GM18520 (cell line): ENCODE measurements around the gene SLC25A21.
"Not testable (repeated sequence)": the region's sequence is repeated elsewhere in the genome, so short reads cannot be mapped to it uniquely, and the experiment has no call there.

ENCODE experiments used
- ATAC-seq: cut with Tn5 transposase; IDR thresholded peaks from one replicate; pipeline ENCODE4 v1.9.1; 2021; ENCODE audit not compliant: unreplicated experiment

The SLC25A21 gene

DNA sequence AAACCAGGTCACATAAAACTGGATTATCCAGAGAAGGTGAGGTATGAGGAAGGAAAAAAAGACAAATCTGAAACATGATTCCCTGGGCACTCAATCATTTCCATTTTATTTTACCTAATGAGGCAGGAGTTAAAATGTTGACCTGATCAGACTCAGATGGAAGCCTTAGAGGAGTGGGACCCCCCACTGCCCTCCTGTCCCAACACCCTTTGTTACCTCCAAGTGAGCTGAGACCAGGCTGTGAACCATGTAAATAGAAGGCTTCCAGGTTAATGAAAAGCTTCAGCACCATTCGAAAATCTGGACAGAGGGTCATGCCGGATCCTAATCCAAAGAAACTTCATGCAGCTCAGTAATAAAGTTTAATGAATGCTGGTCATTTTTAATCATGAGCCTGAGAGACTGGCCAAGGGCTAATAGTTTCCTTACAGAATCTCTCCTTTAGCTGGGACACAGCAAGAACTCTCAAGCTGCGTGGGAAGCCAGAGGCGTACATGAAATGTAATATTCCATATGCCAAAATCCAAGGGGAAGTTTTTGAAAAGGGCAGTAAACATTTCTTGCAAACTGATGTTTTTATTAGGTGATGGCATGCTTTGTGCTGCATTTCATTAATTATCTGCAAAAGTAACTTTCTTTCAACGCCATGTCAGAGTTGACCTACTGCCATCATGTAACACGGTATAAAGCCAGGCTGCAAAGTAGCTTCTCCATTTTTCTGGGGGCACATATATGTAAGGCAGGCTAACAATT is 327.8 kb downstream of the SLC25A21 start:
- ATAC-seq, result no peak

DNA sequence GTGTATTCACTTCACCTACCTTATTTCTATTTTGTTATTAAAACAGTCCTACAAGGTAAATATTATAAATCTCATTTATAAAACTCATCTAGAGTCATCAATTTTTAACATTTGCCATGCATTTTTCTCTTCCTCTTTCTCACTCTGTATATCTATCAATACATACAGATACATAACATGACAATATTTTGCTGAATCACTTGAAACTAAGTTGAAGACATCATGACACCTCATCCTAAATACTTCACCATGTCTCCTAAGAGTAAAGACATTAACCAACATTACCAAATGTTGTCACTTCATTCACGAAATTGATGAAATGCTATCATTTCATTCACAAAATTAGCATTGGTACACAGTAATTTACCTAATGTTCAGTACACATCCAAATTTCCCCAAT is 329.0 kb downstream of the SLC25A21 start:
- ATAC-seq, result no peak

DNA sequence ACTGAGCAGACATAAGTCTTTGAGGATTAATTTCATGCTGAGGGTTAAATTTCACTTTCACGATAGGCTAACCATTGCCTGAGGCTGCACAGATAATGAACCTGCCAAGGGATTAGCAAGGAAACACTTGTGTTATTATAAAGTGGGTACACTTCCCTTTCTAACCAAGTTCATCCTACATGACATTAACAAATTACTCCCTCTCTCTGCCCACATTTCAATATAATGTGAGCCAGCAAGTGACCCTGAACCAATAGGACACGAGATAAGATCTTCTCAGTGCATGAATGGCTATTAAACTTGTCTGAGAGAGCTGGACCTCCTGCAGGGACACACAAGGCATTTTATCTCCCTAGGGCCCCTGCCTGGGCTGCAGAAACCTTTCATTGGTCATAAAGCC is 337.3 kb downstream of the SLC25A21 start:
- ATAC-seq, result no peak

DNA sequence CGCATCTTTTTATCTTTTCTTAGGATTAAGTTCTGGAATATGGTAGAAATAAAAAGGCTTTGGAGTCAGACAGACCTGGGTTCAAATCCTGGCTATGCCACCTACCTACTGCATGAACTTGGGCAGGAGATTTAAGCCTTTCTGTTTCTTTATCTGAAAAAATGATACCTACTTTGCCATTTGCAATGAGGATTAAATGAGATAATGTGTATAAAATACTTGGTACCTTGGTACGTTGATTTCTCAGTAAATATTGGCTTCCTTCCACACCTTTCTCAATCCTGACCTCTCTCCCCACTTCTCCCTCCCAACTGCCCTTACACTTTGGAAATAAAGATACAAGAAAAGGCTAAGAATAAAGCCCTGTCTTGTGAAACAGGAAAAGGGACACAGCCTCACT is 338.1 kb downstream of the SLC25A21 start:
- ATAC-seq, result no peak

DNA sequence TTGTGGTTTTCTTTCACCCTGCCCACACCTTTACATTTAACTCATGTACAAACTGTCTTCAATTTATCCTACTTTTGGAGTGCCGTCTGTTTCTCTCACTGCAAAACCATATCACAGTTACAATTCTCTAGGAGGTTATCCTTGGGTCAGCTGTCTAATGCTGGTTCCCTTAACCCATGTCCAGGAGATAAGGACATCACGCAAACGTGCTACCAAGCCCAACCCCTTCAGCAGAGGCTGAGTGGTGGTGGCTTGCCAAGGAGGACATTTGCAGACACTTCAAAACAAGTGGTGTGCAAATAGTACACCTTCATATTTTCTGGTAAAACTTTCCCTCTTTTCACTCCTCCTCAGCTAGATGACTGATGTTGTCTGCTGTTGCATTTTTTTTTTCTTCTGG is 342.9 kb downstream of the SLC25A21 start:
- ATAC-seq, result no peak

DNA sequence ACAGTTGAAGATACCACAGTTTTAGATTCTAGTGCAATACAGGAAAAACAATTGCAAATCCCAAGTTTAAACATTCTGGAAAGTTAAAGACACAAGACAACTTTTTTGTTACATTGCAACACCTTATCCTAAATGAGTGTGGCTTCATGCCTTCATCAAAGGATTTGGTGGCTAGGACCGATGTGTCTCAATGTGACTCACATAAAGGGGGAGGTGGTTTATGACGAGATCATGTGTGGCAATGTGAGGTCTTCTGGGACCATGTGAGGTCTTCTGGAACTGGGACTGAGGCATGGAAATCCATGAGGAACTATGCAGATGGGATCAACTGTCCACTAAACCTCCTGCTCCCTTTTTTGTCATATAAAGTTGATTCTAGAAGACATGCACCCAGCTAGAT is 344.5 kb downstream of the SLC25A21 start:
- no peak for ATAC-seq

DNA sequence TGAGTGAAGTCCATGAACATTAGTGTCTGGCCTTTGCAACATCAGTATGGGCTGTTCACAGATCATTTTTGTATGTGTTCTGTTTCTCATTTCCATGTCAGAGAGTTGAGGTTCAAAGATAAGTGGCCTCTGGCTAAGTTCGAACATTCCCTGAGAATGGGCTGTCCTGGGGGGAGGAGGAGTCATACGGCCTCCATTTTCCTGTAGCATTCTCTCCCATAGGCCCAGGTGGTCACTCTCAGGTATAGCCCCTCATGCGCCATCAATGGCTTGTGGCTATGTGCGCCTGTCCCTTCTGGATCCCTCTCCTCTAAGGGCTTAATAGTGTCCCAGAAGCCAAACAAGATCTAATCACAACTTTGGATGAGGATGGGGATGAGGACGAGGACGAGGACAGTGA is 345.8 kb downstream of the SLC25A21 start:
- ATAC-seq, result no peak

DNA sequence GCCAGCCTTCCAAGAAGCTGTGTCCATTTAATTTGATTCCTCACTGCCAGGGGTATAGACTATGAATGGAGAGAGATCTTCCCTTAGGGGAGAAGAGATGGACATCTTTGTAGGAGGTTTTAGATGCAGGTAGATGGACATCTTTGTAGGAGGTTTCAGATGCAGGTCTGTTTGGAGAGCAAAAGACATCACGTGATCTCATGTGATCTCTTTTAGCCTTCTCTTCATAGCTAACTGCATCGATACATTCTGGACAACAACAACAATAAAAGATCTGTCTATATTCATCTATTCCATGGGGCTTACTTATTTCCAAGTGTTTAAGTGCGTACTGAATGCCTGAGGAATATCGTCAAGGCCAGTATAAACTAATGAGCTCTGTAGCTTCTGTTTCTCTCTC is 347.6 kb downstream of the SLC25A21 start:
- no peak for ATAC-seq

DNA sequence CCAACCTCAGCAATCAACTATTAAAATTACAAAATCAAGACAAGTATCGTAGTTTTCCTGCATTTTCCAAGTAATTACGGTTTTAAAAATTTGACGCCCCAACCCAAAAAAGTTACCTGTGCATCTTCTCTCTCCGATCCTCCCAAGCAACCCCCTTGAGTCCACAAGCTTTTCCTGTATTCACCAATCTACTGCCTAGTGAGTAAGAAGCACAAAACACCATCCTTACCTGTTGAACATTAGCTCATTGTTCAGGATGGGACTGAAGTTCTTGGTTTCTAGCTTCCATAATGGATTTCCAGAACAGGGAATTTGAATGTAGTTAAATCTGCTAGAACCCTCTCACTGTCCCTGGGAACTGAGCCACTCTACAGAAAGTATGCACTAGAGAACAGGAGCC is 348.8 kb downstream of the SLC25A21 start:
- ATAC-seq, result no peak

DNA sequence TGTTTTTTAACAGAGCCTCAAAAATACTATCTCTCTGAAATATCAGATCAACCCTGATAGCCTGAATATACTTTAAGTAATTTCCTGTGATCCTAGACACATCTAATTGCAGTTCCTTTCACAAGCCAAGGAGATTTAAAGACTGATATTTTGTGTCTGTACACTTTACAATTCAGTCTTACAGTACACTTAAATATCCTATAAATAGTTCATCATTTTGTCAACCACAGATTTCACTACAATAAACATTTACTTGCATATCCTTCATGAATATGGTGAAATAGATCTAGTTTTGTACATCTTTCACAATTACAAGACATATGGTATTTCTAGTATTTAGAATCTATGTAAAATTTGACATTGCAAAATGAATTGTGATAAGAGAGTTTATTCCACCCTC is 349.7 kb downstream of the SLC25A21 start:
- ATAC-seq, result no peak

DNA sequence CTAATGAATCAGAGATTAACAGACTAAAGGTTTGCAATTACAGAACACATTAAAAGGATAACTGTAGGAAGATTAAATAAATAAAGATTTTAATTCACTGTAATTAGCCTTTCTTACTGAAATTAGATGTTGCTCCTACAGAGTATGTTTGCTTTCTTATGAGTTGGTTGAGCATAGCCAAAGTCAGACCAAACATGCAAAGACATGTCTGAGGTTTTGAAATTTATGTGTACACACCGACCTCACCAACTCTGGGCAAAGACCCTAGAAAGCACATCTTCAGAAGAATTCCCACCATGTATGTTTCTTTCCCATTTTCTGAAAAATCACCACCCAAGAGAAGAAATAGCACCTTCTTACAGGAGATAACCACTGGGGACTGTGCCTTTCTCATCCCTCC is 351.5 kb downstream of the SLC25A21 start:
- ATAC-seq, result no peak

DNA sequence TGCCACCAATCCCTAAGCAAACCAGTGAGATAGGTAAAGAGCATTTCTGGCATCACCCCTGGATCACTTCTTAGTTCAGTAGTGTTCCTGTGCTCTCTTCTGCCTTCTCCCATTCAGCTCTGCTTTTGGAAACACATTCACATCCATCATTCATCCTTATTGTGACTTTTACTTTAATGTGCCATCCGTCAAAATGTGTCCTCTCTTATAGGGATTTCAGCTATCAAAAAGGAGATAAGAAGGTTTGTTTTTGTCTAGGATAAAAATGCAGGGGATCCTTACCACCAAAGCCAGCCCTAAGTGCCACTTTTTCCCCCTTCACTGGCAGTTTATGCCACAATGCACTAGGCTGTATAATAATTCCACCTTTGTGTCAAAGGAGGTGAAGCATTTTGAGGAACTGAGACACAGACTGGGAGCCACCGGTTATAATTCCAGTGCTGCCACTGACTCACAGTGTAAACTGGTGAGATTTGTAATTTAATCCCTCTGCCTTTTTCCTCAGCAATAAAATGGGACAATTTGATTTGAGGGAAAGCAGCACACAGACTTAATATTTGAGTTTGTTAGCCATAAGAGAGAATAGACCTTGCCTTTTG is 352.2 kb downstream of the SLC25A21 start:
- ATAC-seq, result no peak

DNA sequence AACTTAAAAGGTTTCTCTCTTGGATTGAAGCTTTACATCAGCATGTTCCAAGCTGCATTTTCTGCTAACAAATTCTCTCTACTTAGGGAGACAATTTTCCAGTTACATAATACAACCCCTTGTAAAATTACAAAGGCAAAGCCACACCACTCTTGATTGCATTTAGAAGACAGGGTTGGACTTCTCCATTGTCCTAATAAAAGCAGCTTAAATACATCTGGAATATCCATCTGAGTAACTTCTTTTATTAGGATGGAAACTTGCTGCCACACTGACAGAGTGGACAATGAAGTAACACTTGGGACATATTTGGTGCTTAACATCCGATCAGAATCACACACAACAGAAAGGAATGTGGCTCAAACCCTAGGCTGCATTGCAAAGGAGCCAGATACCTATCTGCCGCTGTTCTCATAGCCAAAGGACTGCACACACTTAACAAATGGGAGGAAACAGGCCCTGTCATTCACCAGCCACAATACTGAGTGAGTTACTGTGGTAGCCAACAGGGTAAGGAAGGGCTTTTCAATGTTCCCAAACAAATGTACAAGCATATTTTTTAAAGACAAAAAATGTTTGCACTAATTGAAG is 353.5 kb downstream of the SLC25A21 start:
- no peak for ATAC-seq

DNA sequence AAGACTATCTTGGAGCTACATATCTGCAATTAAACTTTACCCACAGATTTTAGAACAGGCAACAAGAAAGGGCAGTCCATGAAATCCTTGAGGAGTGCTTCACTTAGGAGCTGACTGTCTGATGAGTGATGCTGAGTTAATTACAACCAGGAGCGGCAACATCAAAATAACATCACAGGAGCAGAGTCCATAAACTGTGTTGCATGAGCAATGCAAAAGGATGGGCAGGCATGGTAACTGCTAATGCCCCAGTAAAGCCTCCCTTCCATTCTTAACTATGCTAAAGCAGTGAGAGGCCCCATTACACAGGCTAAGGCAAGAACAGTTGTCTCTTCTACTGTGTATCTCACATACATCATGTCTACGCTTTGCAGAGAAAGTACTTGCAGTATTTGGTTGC is 354.2 kb downstream of the SLC25A21 start:
- no peak for ATAC-seq

DNA sequence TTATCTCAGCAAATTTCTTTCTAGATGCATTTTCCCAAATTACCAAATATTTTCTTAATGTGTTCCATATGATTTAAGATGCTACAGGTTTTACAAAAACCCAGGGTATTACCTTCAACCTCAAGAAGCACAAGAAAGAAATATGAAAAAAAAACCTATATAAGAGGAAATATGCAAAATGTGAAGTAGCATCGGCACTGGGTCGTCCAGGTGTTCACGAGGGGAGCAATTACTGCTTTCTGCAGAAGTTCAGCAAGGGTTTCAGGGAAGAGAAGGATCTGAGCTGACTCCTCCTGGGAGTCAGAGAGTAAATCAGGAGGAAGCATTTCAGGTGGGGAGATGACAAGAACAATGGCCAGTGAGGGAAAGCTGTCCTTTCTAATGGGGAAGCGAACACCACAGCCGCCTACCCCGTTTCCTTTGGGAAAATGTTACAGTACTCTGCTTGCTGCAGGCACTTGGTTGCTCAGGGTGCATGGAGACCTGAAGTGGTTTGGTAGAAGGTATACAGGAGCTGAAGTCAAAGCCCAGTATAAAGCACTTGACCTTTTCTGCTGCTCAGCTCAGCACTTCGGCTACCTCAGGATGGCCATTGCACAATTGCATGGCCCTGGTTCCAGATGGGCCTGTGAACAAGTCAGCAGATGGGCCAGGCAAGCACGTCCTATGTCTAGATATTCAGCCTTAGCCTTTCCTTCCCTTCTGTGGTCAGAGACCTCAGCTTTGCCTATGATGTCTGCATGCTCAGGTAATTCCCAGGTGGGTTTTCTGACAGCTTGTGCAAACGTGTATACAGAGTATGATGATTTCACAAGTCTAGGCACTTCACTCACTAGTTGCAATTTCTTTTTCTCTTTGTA is 355.1 kb downstream of the SLC25A21 start:
- ATAC-seq, result no peak

DNA sequence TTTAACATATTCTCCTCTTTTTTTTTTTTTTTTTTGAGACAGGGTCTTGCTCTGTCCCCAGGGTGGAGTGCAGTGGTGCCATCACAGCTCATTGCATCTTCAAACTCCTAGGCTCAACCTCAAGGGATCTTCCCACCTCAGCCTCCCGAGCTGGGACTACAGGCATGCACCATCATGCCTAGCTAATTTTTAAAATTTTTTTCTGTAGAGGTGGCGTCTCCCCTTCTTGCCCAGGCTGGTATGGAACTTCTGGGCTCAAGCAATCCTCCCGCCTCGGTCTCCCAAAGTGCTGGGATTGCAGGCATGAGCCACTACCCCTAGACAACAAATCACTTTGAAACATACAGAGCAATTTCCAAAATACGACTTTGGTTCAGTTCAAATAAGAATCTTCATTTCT is 355.9 kb downstream of the SLC25A21 start:
- ATAC-seq, result no peak

DNA sequence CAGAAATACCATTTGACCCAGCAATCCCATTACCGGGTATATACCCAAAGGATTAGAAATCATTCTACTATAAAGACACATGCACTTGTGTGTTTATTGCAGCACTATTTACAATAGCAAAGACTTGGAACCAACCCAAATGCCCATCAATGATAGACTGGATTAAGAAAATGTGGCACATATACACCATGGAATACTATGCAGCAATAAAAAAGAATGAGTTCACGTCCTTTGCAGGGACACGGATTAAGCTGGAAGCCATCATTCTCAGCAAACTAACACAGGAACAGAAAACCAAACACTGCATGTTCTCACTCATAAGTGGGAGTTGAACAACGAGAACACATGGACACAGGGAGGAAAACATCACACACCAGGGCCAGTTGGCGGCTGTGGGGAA is 357.6 kb downstream of the SLC25A21 start:
- ATAC-seq, result not testable (repeated sequence)

DNA sequence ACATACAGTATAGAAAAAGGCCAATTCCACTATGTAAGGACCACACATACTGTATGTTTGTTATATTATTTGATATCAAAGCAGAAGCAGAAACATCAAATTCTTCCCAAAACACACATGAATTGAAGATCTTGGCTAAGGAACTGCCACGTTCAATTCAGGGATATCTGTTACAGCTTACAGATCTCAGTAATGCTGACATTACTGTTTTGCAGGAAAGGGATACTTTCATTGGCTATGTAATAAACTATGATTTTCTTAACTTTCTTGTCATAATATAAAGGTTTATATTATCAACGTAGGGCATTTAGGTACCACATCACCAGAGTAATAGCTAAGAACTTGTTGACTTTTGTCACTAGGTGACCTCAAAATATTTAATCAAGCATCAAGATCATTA is 362.2 kb downstream of the SLC25A21 start:
- ATAC-seq, result no peak

DNA sequence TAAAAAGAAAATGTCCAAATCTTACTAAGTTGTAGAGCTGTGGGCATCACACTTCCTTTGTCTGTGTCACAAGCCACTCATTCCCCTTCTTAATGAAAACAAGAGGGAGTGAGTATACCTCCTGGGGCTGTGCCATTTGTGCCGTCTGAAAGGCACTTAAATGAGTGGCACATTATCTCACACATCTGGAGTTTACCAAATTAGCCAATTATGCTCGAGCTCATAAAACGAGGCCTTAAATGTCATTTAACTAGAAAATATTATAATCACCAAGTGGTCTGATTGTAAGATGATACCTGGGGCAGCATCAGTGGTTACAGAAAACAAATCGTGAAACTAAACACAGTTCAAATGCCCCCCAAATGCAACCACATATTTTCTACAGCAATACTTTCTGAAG is 364.7 kb downstream of the SLC25A21 start:
- ATAC-seq, result no peak

DNA sequence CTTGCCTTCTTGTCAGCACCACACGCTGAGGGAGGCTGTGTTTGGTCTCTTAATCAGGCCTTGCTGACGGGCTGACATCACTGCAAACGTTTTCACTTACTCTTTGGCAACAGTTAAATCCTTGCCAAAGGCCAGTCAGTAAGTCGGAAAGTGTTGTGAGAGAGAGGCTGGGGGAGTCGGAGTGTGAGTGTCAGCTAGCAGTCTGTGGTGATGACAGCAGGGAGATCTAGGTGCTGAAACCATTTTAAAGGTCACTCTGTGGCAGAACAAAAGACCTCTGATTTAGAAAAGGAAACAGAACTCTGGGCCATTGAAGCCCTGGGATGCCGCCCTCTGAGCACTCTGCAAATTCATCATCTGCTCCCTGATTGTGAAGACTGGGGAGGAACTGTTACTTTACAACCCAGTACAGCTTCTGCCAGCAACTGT is 367.3 kb downstream of the SLC25A21 start:
- no peak for ATAC-seq

DNA sequence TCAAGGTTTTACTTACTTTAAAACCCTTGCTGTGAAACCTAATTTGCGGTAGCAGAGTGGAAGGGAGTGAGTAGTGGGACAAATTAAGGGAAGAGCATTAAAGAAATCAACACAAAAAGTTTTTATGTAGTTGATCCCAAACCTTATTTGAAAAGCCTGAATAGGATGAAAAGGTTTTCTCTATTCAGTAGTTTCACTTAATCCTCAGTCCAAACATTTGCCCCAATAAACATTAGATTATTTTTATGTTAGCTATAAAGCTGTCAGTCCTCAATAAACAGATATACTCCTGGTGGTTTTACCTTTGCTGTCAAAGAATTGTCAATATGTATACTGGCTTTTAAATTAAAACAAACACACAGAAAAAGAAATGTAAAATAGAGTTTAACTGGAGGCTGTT is 374.8 kb downstream of the SLC25A21 start:
- ATAC-seq, result no peak

DNA sequence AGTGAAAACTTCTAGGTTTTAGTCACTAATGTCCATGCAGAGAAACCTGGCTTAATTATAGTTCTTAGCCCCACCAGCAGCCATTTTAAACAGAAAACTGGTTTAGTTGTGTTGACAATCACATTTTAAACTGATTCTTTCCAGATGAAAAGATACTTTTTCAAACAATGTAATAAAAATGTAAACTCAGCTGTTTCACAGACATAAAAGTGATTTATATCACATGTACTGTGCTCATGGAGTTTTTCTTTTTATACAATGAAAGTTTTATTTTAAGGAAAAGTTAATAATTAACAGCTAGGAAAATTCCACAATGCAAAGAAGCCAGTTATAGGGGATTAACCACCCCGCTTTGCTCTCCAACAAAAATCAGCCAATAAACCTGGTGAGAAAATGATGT is 381.0 kb downstream of the SLC25A21 start:
- no peak for ATAC-seq
